CD4-positive, alpha-beta T cell (primary cell): ENCODE data around the gene MID1IP1. TPM values are rescaled to one million over a fixed set of nuclear protein-coding genes. Genes with fewer than 3 reads are reported as not detected.
A peak's percentile ranks its signal among the peaks of the same experiment; 100 is the strongest.

ENCODE experiments used
- ATAC-seq: fragments of 200-7000 bp; cut with Tn5 transposase; one replicate; pipeline ENCODE4 v1.10.0; 2022; ENCODE audit warnings: mild to moderate bottlenecking; ENCODE audit not compliant: poor library complexity
- CTCF ChIA-PET: fragments of 350-600 bp; sonication (Branson Sonifier 250); formaldehyde crosslinking; loops from one replicate; lab custom pipeline; 2021; ENCODE audit warnings: antibody characterized with exemption, inconsistent platforms; lab: Charles Lee
- POLR2A ChIA-PET: fragments of 350-600 bp; sonication (Branson Sonifier 250); formaldehyde crosslinking; loops from one replicate; lab custom pipeline; 2021; ENCODE audit warnings: antibody characterized with exemption, inconsistent platforms; lab: Charles Lee
- DNase-seq, 14 experiments: peaks; one replicate each; pipeline ENCODE4 v3.0.0-alpha.2; 2013 to 2020; ENCODE audit warnings: mixed read lengths in 2 of 14
- H3K27ac ChIP-seq, 2 donors: one replicate each; pipeline versions ENCODE4 v1.5.1 to v1.7.0; 2013; ENCODE audit warnings: low read length in 2 of 2, low read depth in 1 of 2, mild to moderate bottlenecking in 1 of 2
- H3K27me3 ChIP-seq, 2 experiments: 1 replicate in 1 of 2; 2 replicates in 1 of 2; pipeline versions ENCODE4 v1.6.1 to v1.7.0; 2013; ENCODE audit warnings: low read length in 2 of 2, control low read depth in 1 of 2, mild to moderate bottlenecking in 1 of 2, moderate library complexity in 1 of 2; ENCODE audit not compliant: insufficient read depth in 2 of 2, control insufficient read depth in 1 of 2
- H3K36me3 ChIP-seq: one replicate; pipeline ENCODE4 v1.6.1; 2013; ENCODE audit warnings: low read length, control low read depth; ENCODE audit not compliant: insufficient read depth
- H3K4me1 ChIP-seq: one replicate; pipeline ENCODE4 v1.6.1; 2013; ENCODE audit warnings: low read length, control low read depth; ENCODE audit not compliant: insufficient read depth
- H3K4me3 ChIP-seq: one replicate; pipeline ENCODE4 v1.5.1; 2013; ENCODE audit warnings: mild to moderate bottlenecking, low read length, moderate library complexity
- H3K9me3 ChIP-seq, 2 experiments: 1 replicate in 1 of 2; 2 replicates in 1 of 2; pipeline versions ENCODE4 v1.6.1 to v1.7.0; 2013; ENCODE audit warnings: low read length in 2 of 2, mild to moderate bottlenecking in 2 of 2, control low read depth in 1 of 2, moderate library complexity in 1 of 2; ENCODE audit not compliant: control insufficient read depth in 1 of 2, insufficient read depth in 1 of 2
- H3K27ac Mint-ChIP-seq: one replicate; pipeline ENCODE4 v1.8.0; 2020; ENCODE audit warnings: mixed read lengths
- H3K27me3 Mint-ChIP-seq: one replicate; pipeline ENCODE4 v1.8.0; 2021; ENCODE audit warnings: mixed read lengths
- H3K36me3 Mint-ChIP-seq: one replicate; pipeline ENCODE4 v1.8.0; 2021; ENCODE audit warnings: low read depth, mixed read lengths
- H3K4me1 Mint-ChIP-seq: one replicate; pipeline ENCODE4 v1.8.0; 2021; ENCODE audit warnings: low read depth, mixed read lengths
- H3K4me3 Mint-ChIP-seq: one replicate; pipeline ENCODE4 v1.8.0; 2020; ENCODE audit warnings: mild to moderate bottlenecking, mixed read lengths
- H3K9me3 Mint-ChIP-seq: one replicate; pipeline ENCODE4 v1.8.0; 2020; ENCODE audit warnings: mixed read lengths
- CTCF ChIP-seq: fragments of 200-600 bp; IDR thresholded peaks from one replicate; pipeline ENCODE4 v1.8.0; 2022; ENCODE audit warnings: antibody characterized with exemption, mild to moderate bottlenecking
- intact Hi-C, 2 experiments: fragments of 100-400 bp; cut with DNase I in 1 of 2; cut with micrococcal nuclease in 1 of 2; formaldehyde crosslinking; loops; one replicate each; pipeline versions ENCODE4 v1.15.1 to v1.9.0; 2023 to 2025; cut with DNase I, micrococcal nuclease
- total RNA-seq, 174 experiments: library from RNA in 2 of 174; stranded (reverse) in 2 of 174; gene quantifications; one replicate each; pipeline ENCODE4 v1.2.3 and lab custom pipeline; 2021 to 2026

MID1IP1 gene
- total RNA-seq, 2 experiments from 2014 or later, result 37.0 to 40.9 TPM

- Mint-ChIP-seq H3K9me3 (no peaks in the 10 kb centered on the region), H3K4me3 (peak overlapping the region; percentile 95), H3K27me3 (no peaks in the 10 kb centered on the region), H3K27ac (peak overlapping the region; percentile 98), H3K36me3 (peaks cover 36% of the 10 kb centered on the region), H3K4me1 (peaks cover 55% of the 10 kb centered on the region)
- TF ChIP-seq CTCF, result no peak
- peaks cover 32% of the 10 kb centered on the region for H3K4me1 ChIP-seq
- DNase-seq, result peak in 13 of 14 experiments; percentile 33 to 89 (median 56)
- ChIA-PET POLR2A (interaction anchor here (0.7 to 4.8 kb wide), 5 partner anchors 11 to 1047 kb away, joined by 3 to 45 read pairs (median 6); no protein-coding TSS in a partner anchor), CTCF (interaction anchor here (1.0 kb wide), 1 partner anchor 14 kb away, joined by 3 read pairs; no protein-coding TSS in a partner anchor)
- no peaks in the 10 kb centered on the region for H3K9me3 ChIP-seq
- intact Hi-C loops, result loop anchor here (10.0 kb wide), 2 partner anchors 69 to 89 kb away; no protein-coding TSS in a partner anchor
- H3K27ac ChIP-seq, result peak overlapping the region; percentile 79 to 85
- H3K36me3 ChIP-seq, result peaks cover 2% of the 10 kb centered on the region
- peak; percentile 43 for ATAC-seq
- H3K4me3 ChIP-seq, result peak overlapping the region; percentile 89
- H3K27me3 ChIP-seq, result no peaks in the 10 kb centered on the region
Observed at GRCh38 chrX:38805432-38806389, 4.5 kb downstream of the MID1IP1 start.

- no peaks in the 10 kb centered on the region for H3K27me3 Mint-ChIP-seq
- Histone ChIP-seq H3K27me3 (no peaks in the 10 kb centered on the region), H3K9me3 (no peaks in the 10 kb centered on the region), H3K4me1 (peaks cover 33% of the 10 kb centered on the region), H3K4me3 (peak overlapping the region; percentile 89), H3K36me3 (peaks cover 2% of the 10 kb centered on the region), H3K27ac (peak overlapping the region; percentile 58 to 85)
- no peak for TF ChIP-seq CTCF
- peaks cover 1% of the 10 kb centered on the region for H3K9me3 Mint-ChIP-seq
- peak in 3 of 14 experiments; percentile 9 to 25 (median 20) for DNase-seq
- ATAC-seq, result no peak
- peaks cover 60% of the 10 kb centered on the region for H3K4me1 Mint-ChIP-seq
- ChIA-PET CTCF (no interaction called here), POLR2A (interaction anchor here (1.4 to 4.8 kb wide), 3 partner anchors 9 to 73 kb away, joined by 3 to 45 read pairs (median 32); no protein-coding TSS in a partner anchor)
- intact Hi-C loops, result loop anchor here (10.0 kb wide), 2 partner anchors 68 to 88 kb away; no protein-coding TSS in a partner anchor
- H3K36me3 Mint-ChIP-seq, result peaks cover 30% of the 10 kb centered on the region
- H3K27ac Mint-ChIP-seq, result peak overlapping the region; percentile 98
- H3K4me3 Mint-ChIP-seq, result peak overlapping the region; percentile 95
Observed at GRCh38 chrX:38806875-38807621, 5.8 kb downstream of the MID1IP1 start.

- H3K4me3 Mint-ChIP-seq, result peak overlapping the region; percentile 95
- ATAC-seq, result no peak
- H3K9me3 Mint-ChIP-seq, result peaks cover 2% of the 10 kb centered on the region
- H3K36me3 ChIP-seq, result peaks cover 2% of the 10 kb centered on the region
- peak overlapping the region; percentile 98 for H3K27ac Mint-ChIP-seq
- no peak for TF ChIP-seq CTCF
- no peak for DNase-seq
- H3K4me3 ChIP-seq, result peak overlapping the region; percentile 89
- POLR2A ChIA-PET, result interaction anchor here (4.6 to 4.8 kb wide), 2 partner anchors 8 to 72 kb away, joined by 32 to 45 read pairs; no protein-coding TSS in a partner anchor
- no peaks in the 10 kb centered on the region for H3K9me3 ChIP-seq
- no peaks in the 10 kb centered on the region for H3K27me3 ChIP-seq
- peaks cover 64% of the 10 kb centered on the region for H3K4me1 Mint-ChIP-seq
- peaks cover 31% of the 10 kb centered on the region for H3K36me3 Mint-ChIP-seq
- CTCF ChIA-PET, result no interaction called here
- intact Hi-C loops, result loop anchor here (10.0 kb wide), 2 partner anchors 67 to 87 kb away; no protein-coding TSS in a partner anchor
- no peaks in the 10 kb centered on the region for H3K27me3 Mint-ChIP-seq
- peak overlapping the region in 1 of 2 donors; percentile 5 for H3K27ac ChIP-seq
- H3K4me1 ChIP-seq, result peaks cover 38% of the 10 kb centered on the region
Observed at GRCh38 chrX:38807873-38808272, 6.6 kb downstream of the MID1IP1 start.
